Hepatocyte (in vitro differentiated cells): ENCODE measurements around the gene TAS2R41.

ENCODE experiments used
- CTCF ChIP-seq: fragments of 200-600 bp; sonication (generic); IDR thresholded peaks from 2 replicates; pipeline ENCODE4 v1.5.1; 2016; ENCODE audit warnings: antibody characterized with exemption, mild to moderate bottlenecking; ENCODE audit not compliant: poor library complexity
- EZH2 ChIP-seq: fragments of 200-600 bp; sonication (generic); IDR thresholded peaks from 2 replicates; pipeline ENCODE4 v1.6.1; 2016; ENCODE audit warnings: antibody characterized with exemption, mild to moderate bottlenecking, borderline replicate concordance

DNA sequence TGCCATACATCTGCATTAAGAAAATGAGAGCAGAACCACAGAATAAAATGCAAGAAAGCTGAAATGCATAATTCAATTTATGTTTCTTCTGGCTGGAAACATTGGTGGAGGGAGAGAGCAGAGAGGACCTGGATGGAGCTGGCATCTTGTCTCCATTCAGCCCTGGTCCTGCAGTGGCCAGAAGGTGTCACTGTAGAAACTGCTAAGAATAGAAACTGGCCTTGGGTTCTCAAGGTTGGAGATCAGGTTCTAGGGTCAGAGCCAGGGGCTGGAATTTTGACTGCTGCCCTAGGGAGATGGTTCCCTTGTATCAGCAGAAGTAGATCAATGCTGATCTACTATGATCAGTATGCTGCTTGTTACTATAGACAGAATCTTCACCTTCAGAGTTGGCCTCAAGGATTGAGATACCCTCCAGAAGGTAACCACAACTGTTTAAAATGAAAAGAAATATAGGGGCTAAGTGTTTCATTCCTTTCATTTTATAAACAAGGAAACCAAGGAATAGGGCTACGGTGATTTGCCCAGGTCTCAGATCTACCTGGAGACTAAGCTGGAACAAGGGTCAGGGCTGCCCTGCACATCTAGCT, 13.1 kb downstream of the TAS2R41 start:
- no peak for TF ChIP-seq EZH2
- TF ChIP-seq CTCF = peak; percentile 57
